H7 (cell line): ENCODE data around the gene PPP1R14B. TPM values are rescaled to one million over a fixed set of nuclear protein-coding genes. Genes with fewer than 3 reads are reported as not detected.

Experiments
- DNase-seq: peaks from one replicate; pipeline ENCODE4 v3.0.0; 2012
- H3K27me3 ChIP-seq: 2 replicates; pipeline ENCODE4 v1.6.0; 2011; ENCODE audit warnings: mild to moderate bottlenecking, low read length; ENCODE audit not compliant: control insufficient read depth, insufficient read depth
- H3K36me3 ChIP-seq: replicated peaks from 2 replicates; pipeline ENCODE4 v1.5.1; 2011; ENCODE audit warnings: low read length; ENCODE audit not compliant: control insufficient read depth, insufficient read depth
- H3K4me3 ChIP-seq: 2 replicates; pipeline ENCODE4 v1.5.1; 2011; ENCODE audit warnings: low read depth, mild to moderate bottlenecking, control low read depth, low read length, moderate library complexity; ENCODE audit not compliant: insufficient read depth
- total RNA-seq: library from RNA; depleted of rRNA; stranded (reverse); fragments of >200 nt; shearing (Covaris generic); gene quantifications from 2 replicates; pipeline ENCODE4 v1.2.3, GENCODE V29; 2014

Gene PPP1R14B
- total RNA-seq, 1 experiment from 2014 or later, result 540 TPM

DNA sequence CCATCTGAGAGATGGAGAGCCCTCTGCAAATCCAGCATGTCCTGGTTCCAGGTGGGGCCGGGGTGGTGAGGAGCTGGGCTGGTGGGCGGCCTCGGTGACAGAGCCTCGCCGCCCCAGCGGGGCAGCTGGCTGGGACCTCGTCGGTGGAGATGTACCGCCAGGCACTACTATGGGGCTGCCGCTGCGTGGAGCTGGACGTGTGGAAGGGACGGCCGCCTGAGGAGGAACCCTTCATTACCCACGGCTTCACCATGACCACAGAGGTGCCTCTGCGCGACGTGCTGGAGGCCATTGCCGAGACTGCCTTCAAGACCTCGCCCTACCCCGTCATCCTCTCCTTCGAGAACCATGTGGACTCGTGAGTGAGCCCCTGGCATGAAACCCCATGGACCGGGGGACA, 11.6 kb upstream of the PPP1R14B start:
- Histone ChIP-seq H3K27me3 (no peaks in the 10 kb centered on the region), H3K36me3 (peaks cover 31% of the 10 kb centered on the region), H3K4me3 (no peak overlapping the region)
- no peak for DNase-seq

GRCh38 chr11:64256300-64256699, 9.6 kb upstream of the PPP1R14B start:
- Histone ChIP-seq H3K36me3 (peaks cover 23% of the 10 kb centered on the region), H3K4me3 (no peak overlapping the region), H3K27me3 (no peaks in the 10 kb centered on the region)
- no peak for DNase-seq

GRCh38 chr11:64255135-64256128, 8.7 kb upstream of the PPP1R14B start:
- no peak for DNase-seq
- Histone ChIP-seq H3K27me3 (no peaks in the 10 kb centered on the region), H3K4me3 (no peak overlapping the region), H3K36me3 (peaks cover 21% of the 10 kb centered on the region)

- Histone ChIP-seq H3K4me3 (no peak overlapping the region), H3K27me3 (no peaks in the 10 kb centered on the region), H3K36me3 (peaks cover 16% of the 10 kb centered on the region)
- no peak for DNase-seq
These were observed 7.6 kb upstream of the PPP1R14B start for GRCh38 chr11:64254326-64254725.

- peaks cover 12% of the 10 kb centered on the region for H3K36me3 ChIP-seq
- no peak overlapping the region for H3K4me3 ChIP-seq
- no peak for DNase-seq
- no peaks in the 10 kb centered on the region for H3K27me3 ChIP-seq
These were observed 6.7 kb upstream of the PPP1R14B start for GRCh38 chr11:64253481-64253880.

DNA sequence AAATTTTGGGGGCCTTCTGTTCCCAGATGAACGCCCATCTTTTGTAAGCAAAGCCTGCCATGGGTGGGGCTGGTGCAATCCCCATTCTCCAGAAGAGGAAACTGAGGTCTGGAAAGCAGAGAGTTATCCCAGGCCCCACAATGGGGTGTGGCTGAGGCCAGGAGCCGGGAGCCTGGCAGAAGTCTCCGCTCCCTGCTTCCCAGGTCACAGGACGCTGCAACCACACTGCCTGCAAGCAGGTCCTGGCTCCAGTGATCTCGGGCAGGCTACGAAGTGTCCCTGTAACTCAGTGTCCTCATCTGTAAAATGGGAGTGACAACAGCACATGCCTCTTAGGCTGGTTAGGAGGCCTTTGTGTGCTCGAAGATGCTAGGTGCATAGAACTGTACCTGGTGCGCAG, 6.3 kb upstream of the PPP1R14B start:
- no peak for DNase-seq
- Histone ChIP-seq H3K4me3 (no peak overlapping the region), H3K36me3 (peaks cover 12% of the 10 kb centered on the region), H3K27me3 (no peaks in the 10 kb centered on the region)

- peaks cover 10% of the 10 kb centered on the region for H3K36me3 ChIP-seq
- H3K27me3 ChIP-seq, result no peaks in the 10 kb centered on the region
- H3K4me3 ChIP-seq, result peak overlapping the region; percentile 84
- peak; percentile 95 for DNase-seq
These were observed 5.5 kb upstream of the PPP1R14B start for GRCh38 chr11:64252003-64252872.

- DNase-seq, result no peak
- no peaks in the 10 kb centered on the region for H3K27me3 ChIP-seq
- H3K36me3 ChIP-seq, result peaks cover 9% of the 10 kb centered on the region
- H3K4me3 ChIP-seq, result peak overlapping the region; percentile 84
These were observed 4.9 kb upstream of the PPP1R14B start for GRCh38 chr11:64251753-64252002.

- DNase-seq, result peak; percentile 99
- Histone ChIP-seq H3K4me3 (peak within 1 kb of the TSS; percentile 84), H3K27me3 (no peaks in the 10 kb centered on the region), H3K36me3 (peaks cover 6% of the 10 kb centered on the region)
These were observed 4.4 kb upstream of the PPP1R14B start, which contains the start of gene PLCB3 for GRCh38 chr11:64251016-64251752. PLCB3 (plus strand) TSS chr11:64251530; CDS start chr11:64251650, 120 bp downstream.

DNA sequence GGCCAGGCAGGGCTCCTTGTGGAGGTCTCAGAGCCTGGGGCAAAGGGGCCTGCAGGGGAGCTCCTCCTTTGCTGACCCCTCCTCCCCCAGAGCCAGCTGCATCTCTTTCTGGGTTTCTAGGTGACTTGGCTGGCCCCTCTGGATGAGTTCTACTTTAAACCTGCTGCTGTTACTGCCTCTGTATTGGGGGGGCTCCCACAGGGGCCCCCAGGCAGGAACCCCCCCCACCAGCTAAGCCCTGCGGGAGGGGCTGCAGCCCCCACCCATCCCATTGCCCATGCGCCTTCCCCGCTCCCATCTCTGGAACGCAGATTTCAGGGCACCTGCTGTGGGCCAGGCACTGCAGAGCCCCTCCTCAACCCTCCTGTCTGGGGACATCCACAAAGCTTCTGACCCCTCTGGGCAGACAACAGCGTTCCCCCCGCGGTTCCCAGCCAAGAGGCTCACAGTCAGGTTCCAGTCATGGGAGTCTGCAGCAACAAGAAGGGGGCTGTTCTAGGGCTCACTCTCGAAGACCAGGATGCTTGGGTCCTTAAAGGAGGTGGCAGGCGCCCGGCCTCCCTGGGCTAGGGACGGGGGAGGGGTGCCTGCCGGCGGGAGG, 3.8 kb upstream of the PPP1R14B start:
- no peaks in the 10 kb centered on the region for H3K27me3 ChIP-seq
- peak overlapping the region; percentile 70 for H3K4me3 ChIP-seq
- H3K36me3 ChIP-seq, result peaks cover 2% of the 10 kb centered on the region; the same call in 1 of the 2 replicates
- peak; percentile 85 for DNase-seq

GRCh38 chr11:64249563-64250414, 3.0 kb upstream of the PPP1R14B start:
- Histone ChIP-seq H3K27me3 (no peaks in the 10 kb centered on the region), H3K4me3 (peak overlapping the region; percentile 70; the same call in 1 of the 2 replicates), H3K36me3 (no peaks in the 10 kb centered on the region; the same call in 1 of the 2 replicates)
- DNase-seq, result peak; percentile 84

DNA sequence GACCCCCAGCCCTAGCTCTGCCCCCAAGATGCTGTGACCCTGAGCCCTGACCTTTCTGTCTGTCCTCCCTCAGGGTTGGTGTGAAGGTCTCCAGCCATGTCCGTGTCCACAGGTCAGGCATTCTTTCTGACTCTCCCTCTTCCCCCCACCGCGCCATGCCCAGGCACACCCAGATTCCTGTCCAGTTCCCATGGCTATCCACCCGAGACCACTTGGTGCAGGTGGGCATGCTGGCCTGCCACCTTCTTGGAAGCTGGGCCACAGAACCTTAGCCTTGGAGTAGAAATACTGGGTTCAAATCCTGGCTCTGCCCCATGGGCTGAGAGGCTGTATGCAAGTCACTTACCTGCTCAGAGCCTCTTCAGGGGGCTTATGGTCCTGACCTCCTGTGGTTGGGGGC, 2.3 kb upstream of the PPP1R14B start:
- no peaks in the 10 kb centered on the region for H3K27me3 ChIP-seq
- no peak for DNase-seq
- no peak overlapping the region for H3K4me3 ChIP-seq
- H3K36me3 ChIP-seq, result peaks cover 2% of the 10 kb centered on the region

DNA sequence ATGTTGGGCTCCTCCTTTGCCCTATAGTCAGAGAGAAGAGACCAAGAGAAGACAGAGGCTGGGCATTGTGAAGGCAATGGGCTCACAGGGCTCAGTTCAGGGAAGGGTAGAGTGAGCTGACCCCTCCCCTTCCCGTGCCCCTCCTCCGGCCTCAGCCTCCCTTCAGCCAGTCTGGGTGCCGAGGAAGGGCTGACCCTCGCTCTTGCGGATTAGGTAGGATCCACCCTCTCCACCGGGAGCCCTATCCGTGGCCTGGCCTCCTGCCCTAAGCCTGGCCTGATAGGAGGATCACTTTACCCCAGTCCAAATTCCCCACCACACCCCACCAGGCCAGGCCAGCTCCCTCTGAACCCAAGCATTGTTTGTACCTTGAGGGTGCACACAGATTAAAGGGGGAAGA, 1.8 kb upstream of the PPP1R14B start:
- H3K27me3 ChIP-seq, result no peaks in the 10 kb centered on the region
- peaks cover 6% of the 10 kb centered on the region for H3K36me3 ChIP-seq
- DNase-seq, result peak; percentile 81
- H3K4me3 ChIP-seq, result no peak overlapping the region
